ENCODE data around the gene CCDC102A.

GRCh38 chr16:57564571-57565270, 28.4 kb upstream of the CCDC102A start:
- no peak for TF ChIP-seq YY1 (IDR thresholded peaks at IDR 0.05; ENCODE audit: insufficient read depth, insufficient read length)
- TF ChIP-seq SUZ12 (IDR thresholded peaks at IDR 0.05; ENCODE audit: extremely low read depth, insufficient read depth, insufficient read length), result no peak
- TF ChIP-seq ZNF274 (IDR thresholded peaks at IDR 0.05; ENCODE audit: low read depth, low read length), result no peak

All from NT2/D1 (cell line).